Osteocyte (in vitro differentiated cells): ENCODE results near the gene SNRNP70. TPM values are rescaled to one million over a fixed set of nuclear protein-coding genes. Genes with fewer than 3 reads are reported as not detected.

Experiments used
- DNase-seq: peaks from one replicate; pipeline ENCODE4 v3.0.0; 2021; ENCODE audit warnings: mixed read lengths; ENCODE audit not compliant: unreplicated experiment; ENCODE audit errors: extremely low spot score
- H3K27ac Mint-ChIP-seq: one replicate; pipeline ENCODE4 v1.8.0; 2021; ENCODE audit warnings: mild to moderate bottlenecking, mixed read lengths; ENCODE audit not compliant: unreplicated experiment
- H3K27me3 Mint-ChIP-seq: one replicate; pipeline ENCODE4 v1.8.0; 2021; ENCODE audit warnings: mixed read lengths; ENCODE audit not compliant: unreplicated experiment
- H3K36me3 Mint-ChIP-seq: one replicate; pipeline ENCODE4 v1.8.0; 2021; ENCODE audit warnings: mixed read lengths; ENCODE audit not compliant: unreplicated experiment
- H3K4me1 Mint-ChIP-seq: one replicate; pipeline ENCODE4 v1.8.0; 2021; ENCODE audit warnings: mixed read lengths; ENCODE audit not compliant: unreplicated experiment
- H3K4me3 Mint-ChIP-seq: one replicate; pipeline ENCODE4 v1.8.0; 2021; ENCODE audit warnings: mild to moderate bottlenecking, moderate library complexity, mixed read lengths; ENCODE audit not compliant: unreplicated experiment
- H3K9me3 Mint-ChIP-seq: one replicate; pipeline ENCODE4 v1.8.0; 2021; ENCODE audit warnings: mixed read lengths; ENCODE audit not compliant: unreplicated experiment
- CTCF ChIP-seq: fragments of 200-600 bp; sonication (generic); IDR thresholded peaks from 2 replicates; pipeline ENCODE4 v1.5.0; 2021; ENCODE audit warnings: antibody characterized with exemption, mild to moderate bottlenecking, moderate library complexity
- total RNA-seq: library from RNA; stranded (reverse); gene quantifications from 2 replicates; pipeline ENCODE4 v1.2.1, GENCODE V29; 2021

The SNRNP70 gene
- total RNA-seq, 1 donor from 2014 or later: 286 TPM

GRCh38 chr19:49150944-49151243, 65.6 kb downstream of the SNRNP70 start:
- no peak for DNase-seq
- Mint-ChIP-seq H3K9me3 (peaks cover 3% of the 10 kb centered on the region), H3K36me3 (no peaks in the 10 kb centered on the region), H3K27ac (no peak overlapping the region), H3K27me3 (peaks cover 2% of the 10 kb centered on the region), H3K4me3 (peak overlapping the region; percentile 93), H3K4me1 (peaks cover 18% of the 10 kb centered on the region)
- no peak for TF ChIP-seq CTCF

GRCh38 chr19:49151267-49152118, 66.2 kb downstream of the SNRNP70 start:
- H3K36me3 Mint-ChIP-seq: no peaks in the 10 kb centered on the region
- no peak for DNase-seq
- TF ChIP-seq CTCF: no peak
- peaks cover 14% of the 10 kb centered on the region for H3K4me1 Mint-ChIP-seq
- H3K27me3 Mint-ChIP-seq: peaks cover 2% of the 10 kb centered on the region
- H3K9me3 Mint-ChIP-seq: peaks cover 3% of the 10 kb centered on the region
- H3K4me3 Mint-ChIP-seq: peak overlapping the region; percentile 93
- H3K27ac Mint-ChIP-seq: peak overlapping the region; percentile 76

- no peak for TF ChIP-seq CTCF
- Mint-ChIP-seq H3K4me3 (peak overlapping the region; percentile 29), H3K27ac (no peak overlapping the region), H3K4me1 (peaks cover 14% of the 10 kb centered on the region), H3K36me3 (no peaks in the 10 kb centered on the region), H3K9me3 (peaks cover 3% of the 10 kb centered on the region), H3K27me3 (peaks cover 2% of the 10 kb centered on the region)
- no peak for DNase-seq
Measured at GRCh38 chr19:49152119-49152550, 66.9 kb downstream of the SNRNP70 start.

- peaks cover 19% of the 10 kb centered on the region for H3K4me1 Mint-ChIP-seq
- H3K9me3 Mint-ChIP-seq: peaks cover 3% of the 10 kb centered on the region
- H3K27ac Mint-ChIP-seq: no peak overlapping the region
- H3K36me3 Mint-ChIP-seq: no peaks in the 10 kb centered on the region
- TF ChIP-seq CTCF: no peak
- no peak overlapping the region for H3K4me3 Mint-ChIP-seq
- DNase-seq: no peak
- H3K27me3 Mint-ChIP-seq: peaks cover 2% of the 10 kb centered on the region
Measured at GRCh38 chr19:49153167-49153809, 68.0 kb downstream of the SNRNP70 start.

- peaks cover 2% of the 10 kb centered on the region for H3K27me3 Mint-ChIP-seq
- DNase-seq: no peak
- TF ChIP-seq CTCF: no peak
- no peaks in the 10 kb centered on the region for H3K36me3 Mint-ChIP-seq
- H3K9me3 Mint-ChIP-seq: peaks cover 3% of the 10 kb centered on the region
- no peak overlapping the region for H3K4me3 Mint-ChIP-seq
- no peak overlapping the region for H3K27ac Mint-ChIP-seq
- peaks cover 18% of the 10 kb centered on the region for H3K4me1 Mint-ChIP-seq
Measured at GRCh38 chr19:49154279-49154678, 69.0 kb downstream of the SNRNP70 start.
